K562 (cell line): ENCODE measurements around the gene AAMP. TPM values are rescaled to one million over a fixed set of nuclear protein-coding genes. Genes with fewer than 3 reads are reported as not detected.

Experiments
- ATAC-seq: fragments of 200-7000 bp; cut with Tn5 transposase; 3 replicates; pipeline ENCODE4 v1.9.1; 2020; ENCODE audit warnings: moderate library complexity
- BruUV-seq: library from RNA; stranded (reverse); fragments of 400-500 nt; replicated peaks from 2 replicates; lab custom pipeline; 2021; lab: Mats Ljungman, UMichigan
- CTCF ChIA-PET: fragments of 300-600 bp; formaldehyde crosslinking; extraction: SDS; loops from one replicate; lab custom pipeline; 2021; ENCODE audit warnings: low intra/inter-chr PET ratio; lab: Yijun Ruan, JAX
- POLR2A ChIA-PET: fragments of 300-600, 350-650 bp; sonication (Branson Sonifier 250); formaldehyde crosslinking; extraction: SDS; loops from one replicate; lab custom pipeline; 2021; ENCODE audit warnings: antibody characterized with exemption, inconsistent platforms; lab: Yijun Ruan, JAX
- DNase-seq, 4 experiments: peaks; one replicate each; pipeline versions ENCODE4 v3.0.0 to v3.0.0-alpha.2; 2011 to 2018; ENCODE audit warnings: low spot score in 3 of 4, mixed read lengths in 3 of 4; ENCODE audit errors: extremely low read depth in 1 of 4
- FAIRE-seq: peaks from 2 replicates; lab custom pipeline; 2011; peaks lifted over from hg19 to GRCh38; lab: Jason Lieb, UNC
- H2AFZ ChIP-seq: 2 replicates; pipeline ENCODE4 v1.6.0; 2011; ENCODE audit warnings: low read depth, low read length, control low read depth, inconsistent platforms
- H3K27ac ChIP-seq: fragments of 200-600 bp; 3 replicates; pipeline ENCODE4 v1.8.0; 2011; ENCODE audit warnings: low read depth, mild to moderate bottlenecking, control low read depth, inconsistent platforms, low read length, moderate library complexity, mixed read lengths; ENCODE audit errors: extremely low read depth
- H3K27me3 ChIP-seq, 2 experiments: fragments of 300-600 bp in 1 of 2; 2 replicates in 1 of 2; 3 replicates in 1 of 2; pipeline versions ENCODE4 v1.6.0 to v1.8.0; 2011; ENCODE audit warnings: inconsistent platforms in 2 of 2, low read length in 2 of 2, mild to moderate bottlenecking in 1 of 2, mixed read lengths in 1 of 2, moderate library complexity in 1 of 2; ENCODE audit not compliant: control insufficient read depth in 2 of 2, insufficient read depth in 2 of 2
- H3K36me3 ChIP-seq: fragments of 300-600 bp; 3 replicates; pipeline ENCODE4 v1.8.0; 2011; ENCODE audit warnings: mild to moderate bottlenecking, low read length, inconsistent platforms; ENCODE audit not compliant: control insufficient read depth, insufficient read depth
- H3K4me1 ChIP-seq, 2 experiments: fragments of 200-600 bp in 1 of 2; replicated peaks in 1 of 2; 2 replicates in 1 of 2; 3 replicates in 1 of 2; pipeline versions ENCODE4 v1.5.1 to v1.8.0; 2011; ENCODE audit warnings: inconsistent platforms in 2 of 2, low read length in 2 of 2, mild to moderate bottlenecking in 1 of 2, mixed read lengths in 1 of 2, moderate library complexity in 1 of 2; ENCODE audit not compliant: control insufficient read depth in 2 of 2, insufficient read depth in 2 of 2
- H3K4me2 ChIP-seq: 2 replicates; pipeline ENCODE4 v1.6.1; 2011; ENCODE audit warnings: low read length, control low read depth, inconsistent platforms, mixed read lengths; ENCODE audit not compliant: insufficient read depth
- H3K4me3 ChIP-seq: fragments of 200-600 bp; sonication (generic), shearing (Covaris generic); 2 replicates; pipeline ENCODE4 v1.5.1; 2016; ENCODE audit warnings: control low read depth, inconsistent platforms
- H3K79me2 ChIP-seq: fragments of 200-600 bp; 3 replicates; pipeline ENCODE4 v1.8.0; 2011; ENCODE audit warnings: low read length, inconsistent platforms; ENCODE audit not compliant: control insufficient read depth, insufficient read depth
- H3K9ac ChIP-seq, 2 experiments: 2 replicates each; pipeline versions ENCODE4 v1.6.0 to v1.6.1; 2011; ENCODE audit warnings: low read depth in 2 of 2, low read length in 2 of 2, control low read depth in 1 of 2, inconsistent platforms in 1 of 2, mild to moderate bottlenecking in 1 of 2, mixed read lengths in 1 of 2; ENCODE audit not compliant: insufficient read depth in 1 of 2
- H3K9me1 ChIP-seq: one replicate; pipeline ENCODE4 v1.6.0; 2011; ENCODE audit warnings: inconsistent platforms, mild to moderate bottlenecking, low read length, moderate library complexity; ENCODE audit not compliant: control insufficient read depth, insufficient read depth
- H3K9me3 ChIP-seq: replicated peaks from 2 replicates; pipeline ENCODE4 v1.5.1; 2011; ENCODE audit warnings: low read depth, low read length, inconsistent platforms; ENCODE audit not compliant: control insufficient read depth, insufficient read depth
- H4K20me1 ChIP-seq: replicated peaks from 2 replicates; pipeline ENCODE4 v1.6.1; 2011; ENCODE audit warnings: low read length, inconsistent platforms, mixed read lengths; ENCODE audit not compliant: control insufficient read depth, insufficient read depth
- DLX4 ChIP-seq: fragments of 250-450 bp; sonication (Bioruptor Pico); IDR thresholded peaks from 2 replicates; pipeline ENCODE4 v1.6.1; 2021; ENCODE audit warnings: mild to moderate bottlenecking
- HEY1 ChIP-seq: fragments of 250-450 bp; sonication (Bioruptor Pico); IDR thresholded peaks from 2 replicates; pipeline ENCODE4 v1.5.0; 2020; ENCODE audit warnings: mild to moderate bottlenecking, moderate library complexity, borderline replicate concordance
- KLF10 ChIP-seq: fragments of 250-450 bp; sonication (Bioruptor Pico); IDR thresholded peaks from 2 replicates; pipeline ENCODE4 v1.6.1; 2021; ENCODE audit warnings: matching md5 sums
- LEF1 ChIP-seq: fragments of 450-650 bp; IDR thresholded peaks from 2 replicates; pipeline ENCODE4 v1.6.1; 2016; ENCODE audit warnings: mild to moderate bottlenecking
- POLR2A ChIP-seq: fragments of 450-650 bp; conservative IDR thresholded peaks from 2 replicates; pipeline ENCODE4 v1.6.1; 2016
- PRDM10 ChIP-seq: fragments of 450-650 bp; IDR thresholded peaks from 2 replicates; pipeline ENCODE4 v1.6.1; 2018; ENCODE audit not compliant: partially characterized antibody
- PTBP1 ChIP-seq: fragments of 200-400 bp; formaldehyde crosslinking; IDR thresholded peaks from 2 replicates; pipeline ENCODE4 v1.6.1; 2017; ENCODE audit warnings: low read depth, low read length
- UBTF ChIP-seq, 2 experiments: IDR thresholded peaks; 2 replicates each; pipeline ENCODE4 v1.6.1; 2012; ENCODE audit warnings: improper control_type of control experiment in 2 of 2, low read depth in 2 of 2, low read length in 2 of 2, borderline replicate concordance in 1 of 2
- WGBS: fragments of 100-300 bp; shearing (Covaris generic); methylation state at CpG from one replicate; pipeline ENCODE4 v1.1.6; 2016; ENCODE audit warnings: low coverage, mixed read lengths; ENCODE audit not compliant: insufficient coverage; ENCODE audit errors: missing lambda C conversion rate; 5-methylcytosine and 5-hydroxymethylcytosine counted together
- in situ Hi-C: fragments of 300-500 bp; cut with MboI; formaldehyde crosslinking; loops from 4 replicates; pipeline ENCODE4 v1.15.0; 2018; ENCODE audit warnings: inconsistent platforms, mixed read lengths
- intact Hi-C: fragments of 100-400 bp; cut with micrococcal nuclease; formaldehyde crosslinking; loops from 2 replicates; pipeline ENCODE4 v1.14.2; 2022
- polyA plus RNA-seq, 8 experiments: library from polyadenylated mRNA; depleted of rRNA in 4 of 8; stranded (reverse) in 5 of 8; unstranded in 3 of 8; fragments of >200 nt; fragmentation: Nextera tagmentation in 2 of 8; fragmentation: Illumina TruSeq in 1 of 8; extraction: Ambion mirVana in 2 of 8; extraction: Trizol in 1 of 8; gene quantifications; 2 replicates each; pipeline versions ENCODE4 v1.2.1 to v1.2.3, GENCODE V29; 2011 to 2014; ENCODE audit warnings: inconsistent platforms in 1 of 8, missing spikeins in 1 of 8
- total RNA-seq, 7 experiments: library from RNA; depleted of rRNA in 6 of 7; stranded (reverse); fragments of >200 nt in 6 of 7; fragmentation: Illumina TruSeq in 2 of 7; extraction: Trizol in 2 of 7; gene quantifications; 2 replicates each; pipeline versions ENCODE4 v1.2.1 to v1.2.3, GENCODE V29; 2011 to 2021; ENCODE audit warnings: low replicate concordance in 1 of 7

AAMP gene
- total and polyA plus RNA-seq, 9 of the 15 experiments (the other 6 are each of a cell fraction or from before 2014, with no cell fraction given): 5.7 to 197 (median 94.1) TPM

GRCh38 chr2:218310853-218311540, 41.1 kb upstream of the AAMP start:
- Histone ChIP-seq H3K27ac (no peak overlapping the region), H3K4me2 (no peak overlapping the region), H3K9me1 (peaks cover 4% of the 10 kb centered on the region), H3K9me3 (no peaks in the 10 kb centered on the region), H3K4me1 (peaks cover 4 to 12% of the 10 kb centered on the region in 2 experiments; a peak in 4 of 5 replicates), H4K20me1 (no peaks in the 10 kb centered on the region), H3K27me3 (no peaks in the 10 kb centered on the region), H3K4me3 (no peak overlapping the region), H2AFZ (peak overlapping the region; percentile 78; the same call in 1 of the 2 replicates), H3K9ac (no peak overlapping the region), H3K36me3 (no peaks in the 10 kb centered on the region), H3K79me2 (no peaks in the 10 kb centered on the region)
- intact Hi-C loops: no loop called here
- ATAC-seq (no peak; the same call in 2 of the 3 replicates), FAIRE-seq (no peak), DNase-seq (no peak)
- WGBS: 43% methylated on average over 11 of the region's 11 CpGs
- ChIA-PET CTCF (no interaction called here), POLR2A (interaction anchor here (1.4 kb wide), 1 partner anchor 10 kb away, joined by 3 read pairs; no protein-coding TSS in a partner anchor)
- in situ Hi-C loops: no loop called here
- TF ChIP-seq POLR2A (no peak), KLF10 (CRISPR knock-in tag) (no peak), PTBP1 (no peak), PRDM10 (no peak), HEY1 (CRISPR knock-in tag) (no peak), DLX4 (no peak), LEF1 (no peak), UBTF (IDR thresholded peaks at IDR 0.05; ENCODE audit: borderline replicate concordance in 1 of 2, low read depth in 2 of 2, low read length in 2 of 2) (no peak)
- BruUV-seq: no TSS peak
